Right atrium auricular region (tissue), 2 donors: ENCODE results near the gene PPP3CA. TPM values are rescaled to one million over a fixed set of nuclear protein-coding genes. Genes with fewer than 3 reads are reported as not detected.

Experiments used
- DNase-seq: peaks from one replicate; pipeline ENCODE4 v3.0.0-alpha.2; 2019; ENCODE audit warnings: low spot score
- H3K27ac ChIP-seq, 2 donors: fragments of 200-600 bp; sonication (generic); 1 replicate in 1 of 2; 2 replicates in 1 of 2; pipeline ENCODE4 v1.5.1; 2016 to 2019
- H3K27me3 ChIP-seq, 2 donors: fragments of 200-600 bp; sonication (generic); one replicate each; pipeline versions ENCODE4 v1.5.1 to v1.6.0; 2017 to 2019
- H3K36me3 ChIP-seq: fragments of 200-600 bp; sonication (generic); one replicate; pipeline ENCODE4 v1.5.1; 2016
- H3K4me1 ChIP-seq, 2 donors: fragments of 200-600 bp; sonication (generic); one replicate each; pipeline versions ENCODE4 v1.5.1 to v1.6.0; 2017 to 2019
- H3K4me3 ChIP-seq, 2 donors: fragments of 200-600 bp; sonication (generic); 1 replicate in 1 of 2; 2 replicates in 1 of 2; pipeline ENCODE4 v1.5.1; 2017 to 2019; ENCODE audit warnings: mild to moderate bottlenecking in 1 of 2, moderate library complexity in 1 of 2
- H3K9me3 ChIP-seq, 2 donors: fragments of 200-600 bp; sonication (generic); one replicate each; pipeline ENCODE4 v1.5.1; 2019
- total RNA-seq, 2 donors: library from RNA; depleted of rRNA; stranded (reverse); fragments of >200 nt; gene quantifications; one replicate each; pipeline ENCODE4 v1.1.0, GENCODE V29; 2016
- TF ChIP-seq, protein P1 (sequence below), 2 donors: fragments of 200-600 bp; sonication (generic); IDR thresholded peaks; one replicate each; pipeline ENCODE4 v1.5.1; 2019; ENCODE audit warnings: antibody characterized with exemption in 2 of 2

Gene PPP3CA
- total RNA-seq, 2 donors from 2014 or later = 11.2 to 15.7 TPM

DNA sequence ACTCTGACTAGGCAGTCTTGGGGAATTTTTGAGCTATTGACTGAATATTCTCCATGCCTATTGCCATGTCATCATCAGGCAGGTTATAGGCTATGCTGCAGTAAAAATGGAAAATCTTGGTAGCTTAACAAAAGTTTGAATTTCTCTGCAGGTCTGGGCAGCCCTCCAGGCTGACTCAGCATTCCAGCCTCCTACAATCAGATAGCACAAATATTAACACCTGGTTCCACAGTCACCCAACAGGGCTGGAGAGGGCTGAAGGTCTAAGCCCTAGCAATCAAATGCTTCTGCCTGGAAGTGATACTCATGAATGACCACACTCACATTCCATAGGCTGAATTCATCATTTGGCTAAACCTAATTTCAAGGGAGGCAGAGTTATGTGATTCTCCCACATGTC, 9.6 kb upstream of the PPP3CA start:
- DNase-seq = no peak
- no peaks in the 10 kb centered on the region for H3K36me3 ChIP-seq
- TF ChIP-seq, protein P1, sequence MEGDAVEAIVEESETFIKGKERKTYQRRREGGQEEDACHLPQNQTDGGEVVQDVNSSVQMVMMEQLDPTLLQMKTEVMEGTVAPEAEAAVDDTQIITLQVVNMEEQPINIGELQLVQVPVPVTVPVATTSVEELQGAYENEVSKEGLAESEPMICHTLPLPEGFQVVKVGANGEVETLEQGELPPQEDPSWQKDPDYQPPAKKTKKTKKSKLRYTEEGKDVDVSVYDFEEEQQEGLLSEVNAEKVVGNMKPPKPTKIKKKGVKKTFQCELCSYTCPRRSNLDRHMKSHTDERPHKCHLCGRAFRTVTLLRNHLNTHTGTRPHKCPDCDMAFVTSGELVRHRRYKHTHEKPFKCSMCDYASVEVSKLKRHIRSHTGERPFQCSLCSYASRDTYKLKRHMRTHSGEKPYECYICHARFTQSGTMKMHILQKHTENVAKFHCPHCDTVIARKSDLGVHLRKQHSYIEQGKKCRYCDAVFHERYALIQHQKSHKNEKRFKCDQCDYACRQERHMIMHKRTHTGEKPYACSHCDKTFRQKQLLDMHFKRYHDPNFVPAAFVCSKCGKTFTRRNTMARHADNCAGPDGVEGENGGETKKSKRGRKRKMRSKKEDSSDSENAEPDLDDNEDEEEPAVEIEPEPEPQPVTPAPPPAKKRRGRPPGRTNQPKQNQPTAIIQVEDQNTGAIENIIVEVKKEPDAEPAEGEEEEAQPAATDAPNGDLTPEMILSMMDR (IDR thresholded peaks at IDR 0.05) = no peak
- H3K9me3 ChIP-seq = no peaks in the 10 kb centered on the region
- no peak overlapping the region for H3K27ac ChIP-seq
- no peaks in the 10 kb centered on the region for H3K27me3 ChIP-seq
- H3K4me3 ChIP-seq = no peak overlapping the region
- H3K4me1 ChIP-seq = no peaks in the 10 kb centered on the region

DNA sequence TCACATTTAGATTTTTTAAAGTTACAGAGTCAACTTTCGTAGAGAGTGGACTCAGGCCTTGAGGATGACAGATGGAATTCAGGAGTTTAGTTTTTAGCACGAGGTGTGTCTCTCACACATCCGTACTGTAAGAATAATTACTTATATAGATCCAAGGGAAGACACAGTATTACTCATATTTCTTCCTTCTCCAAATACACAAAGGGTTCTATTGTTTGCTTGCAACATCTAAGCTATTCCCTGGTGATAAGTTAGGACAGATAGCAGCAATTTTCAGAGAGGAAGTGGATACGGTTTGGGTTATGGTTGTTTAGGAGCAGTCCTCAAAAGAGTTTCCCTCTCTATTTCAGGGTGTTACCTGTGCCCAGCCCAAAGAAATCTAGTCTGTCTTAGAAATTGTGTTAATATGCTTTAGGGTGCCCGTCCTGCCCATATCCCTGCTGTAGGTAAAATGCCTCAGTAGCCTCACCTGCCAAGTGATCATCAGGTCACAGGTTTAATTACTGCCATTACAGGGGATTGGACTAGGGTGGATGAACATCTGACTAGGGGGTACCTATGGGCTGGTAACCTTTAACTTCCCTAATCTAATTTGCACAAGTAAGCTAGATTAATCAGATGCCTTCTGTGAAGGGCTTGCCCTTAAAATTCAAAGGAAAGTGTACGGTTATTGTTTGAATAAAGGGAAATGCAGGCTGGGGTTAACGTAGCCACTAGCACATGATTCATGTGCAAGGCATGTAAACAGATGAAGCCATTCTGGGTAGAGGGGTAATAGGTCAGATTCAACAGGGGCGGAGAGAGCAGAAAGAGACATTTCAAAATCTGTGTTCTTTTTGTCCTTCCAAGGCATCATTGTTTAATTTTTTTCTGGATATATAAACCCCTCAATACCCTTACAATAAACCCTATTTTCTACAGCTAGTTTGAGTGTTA, 8.7 kb upstream of the PPP3CA start:
- DNase-seq = no peak
- Histone ChIP-seq H3K36me3 (no peaks in the 10 kb centered on the region), H3K9me3 (no peaks in the 10 kb centered on the region), H3K4me3 (no peak overlapping the region), H3K27me3 (no peaks in the 10 kb centered on the region), H3K27ac (no peak overlapping the region), H3K4me1 (no peaks in the 10 kb centered on the region)
- TF ChIP-seq, protein P1 (IDR thresholded peaks at IDR 0.05) = no peak

DNA sequence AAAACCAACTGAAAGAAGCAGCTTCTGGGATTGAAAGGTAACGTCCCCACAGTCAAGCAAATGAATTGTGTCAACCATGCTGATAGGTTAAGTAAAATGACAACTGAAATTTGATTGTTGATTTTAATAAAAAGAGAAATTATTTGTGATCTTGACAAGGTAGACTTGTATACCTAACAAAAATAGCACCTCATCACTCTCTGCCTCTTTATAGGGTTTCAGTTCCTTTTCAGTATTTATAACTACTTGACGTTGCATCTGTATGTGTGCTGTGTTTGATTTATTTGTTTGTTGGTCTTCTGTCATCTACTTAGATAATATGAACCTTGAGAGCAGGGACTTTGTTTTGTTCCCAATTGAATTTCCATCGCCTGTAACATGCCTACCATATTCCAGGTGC, 7.9 kb upstream of the PPP3CA start:
- no peak for DNase-seq
- Histone ChIP-seq H3K27ac (no peak overlapping the region), H3K36me3 (no peaks in the 10 kb centered on the region), H3K4me1 (no peaks in the 10 kb centered on the region), H3K27me3 (no peaks in the 10 kb centered on the region), H3K9me3 (no peaks in the 10 kb centered on the region), H3K4me3 (no peak overlapping the region)
- TF ChIP-seq, protein P1 (IDR thresholded peaks at IDR 0.05) = no peak

GRCh38 chr4:101349801-101350064, 2.4 kb upstream of the PPP3CA start:
- no peak for DNase-seq
- H3K4me1 ChIP-seq = peaks cover 0 to 9% of the 10 kb centered on the region in 2 donors
- TF ChIP-seq, protein P1 (IDR thresholded peaks at IDR 0.05) = no peak
- H3K4me3 ChIP-seq = no peak overlapping the region
- no peaks in the 10 kb centered on the region for H3K27me3 ChIP-seq
- H3K9me3 ChIP-seq = no peaks in the 10 kb centered on the region
- no peaks in the 10 kb centered on the region for H3K36me3 ChIP-seq
- no peak overlapping the region for H3K27ac ChIP-seq

DNA sequence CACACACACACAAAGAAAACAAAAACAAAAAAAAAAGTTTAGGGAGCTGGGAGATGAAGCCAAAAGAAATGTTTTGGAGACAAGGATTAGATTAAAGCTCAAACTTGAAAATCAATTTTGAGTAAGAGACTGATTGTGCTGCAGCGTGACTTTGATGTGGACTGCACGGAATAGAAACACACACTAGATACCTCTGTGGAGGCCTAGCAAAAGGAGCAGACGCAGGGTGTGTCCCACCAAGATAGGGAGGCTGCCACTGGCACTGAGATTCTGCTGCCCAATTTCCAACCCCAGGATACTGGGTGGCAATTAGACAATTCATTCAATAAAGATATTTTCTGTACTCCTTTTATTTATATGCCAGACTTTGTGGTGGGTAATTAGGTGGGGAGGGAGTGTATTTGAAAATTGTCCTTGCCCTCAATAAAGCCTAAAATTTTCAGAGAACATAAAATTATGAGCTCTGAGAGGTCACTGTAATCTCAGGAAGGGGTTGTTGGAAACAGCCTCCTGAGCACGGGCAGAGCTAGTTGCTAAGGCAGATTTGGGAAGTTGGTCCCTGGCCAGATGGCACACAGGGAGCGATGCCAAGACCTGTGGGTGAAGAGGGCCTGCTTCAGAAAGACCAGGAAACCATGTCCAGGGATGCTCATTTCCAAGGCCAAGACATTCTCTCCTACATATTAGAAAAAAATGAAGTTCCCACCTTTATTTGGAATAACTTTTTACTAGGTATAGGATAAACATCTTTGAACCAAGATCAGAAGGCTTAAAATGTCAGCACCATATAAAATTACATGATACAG, 1.9 kb upstream of the PPP3CA start:
- Histone ChIP-seq H3K27ac (no peak overlapping the region), H3K4me1 (peaks cover 0 to 9% of the 10 kb centered on the region in 2 donors), H3K9me3 (no peaks in the 10 kb centered on the region), H3K4me3 (no peak overlapping the region), H3K36me3 (no peaks in the 10 kb centered on the region), H3K27me3 (no peaks in the 10 kb centered on the region)
- DNase-seq = no peak
- TF ChIP-seq, protein P1 (IDR thresholded peaks at IDR 0.05) = no peak
